Frontal cortex (tissue), 4 donors: Measurements from ENCODE around the gene NOL11. TPM values are rescaled to one million over a fixed set of nuclear protein-coding genes. Genes with fewer than 3 reads are reported as not detected.
"Not testable (repeated sequence)": the region's sequence is repeated elsewhere in the genome, so short reads cannot be mapped to it uniquely, and the experiment has no call there.

ENCODE experiments used
- DNase-seq, 2 donors: peaks; one replicate each; pipeline ENCODE4 v3.0.0; 2012; ENCODE audit warnings: low spot score in 2 of 2
- FAIRE-seq: peaks from 2 replicates; lab custom pipeline; 2012; peaks lifted over from hg19 to GRCh38; lab: Jason Lieb, UNC
- total RNA-seq: library from RNA; depleted of rRNA; stranded (reverse); fragments of >200 nt; gene quantifications from one replicate; pipeline ENCODE4 v1.2.3, GENCODE V29; 2014
- donor health status: control.
- donor health status: control.
- donor health status: control.

Gene NOL11
- total RNA-seq, 1 donor from 2014 or later, result 80.3 TPM

DNA sequence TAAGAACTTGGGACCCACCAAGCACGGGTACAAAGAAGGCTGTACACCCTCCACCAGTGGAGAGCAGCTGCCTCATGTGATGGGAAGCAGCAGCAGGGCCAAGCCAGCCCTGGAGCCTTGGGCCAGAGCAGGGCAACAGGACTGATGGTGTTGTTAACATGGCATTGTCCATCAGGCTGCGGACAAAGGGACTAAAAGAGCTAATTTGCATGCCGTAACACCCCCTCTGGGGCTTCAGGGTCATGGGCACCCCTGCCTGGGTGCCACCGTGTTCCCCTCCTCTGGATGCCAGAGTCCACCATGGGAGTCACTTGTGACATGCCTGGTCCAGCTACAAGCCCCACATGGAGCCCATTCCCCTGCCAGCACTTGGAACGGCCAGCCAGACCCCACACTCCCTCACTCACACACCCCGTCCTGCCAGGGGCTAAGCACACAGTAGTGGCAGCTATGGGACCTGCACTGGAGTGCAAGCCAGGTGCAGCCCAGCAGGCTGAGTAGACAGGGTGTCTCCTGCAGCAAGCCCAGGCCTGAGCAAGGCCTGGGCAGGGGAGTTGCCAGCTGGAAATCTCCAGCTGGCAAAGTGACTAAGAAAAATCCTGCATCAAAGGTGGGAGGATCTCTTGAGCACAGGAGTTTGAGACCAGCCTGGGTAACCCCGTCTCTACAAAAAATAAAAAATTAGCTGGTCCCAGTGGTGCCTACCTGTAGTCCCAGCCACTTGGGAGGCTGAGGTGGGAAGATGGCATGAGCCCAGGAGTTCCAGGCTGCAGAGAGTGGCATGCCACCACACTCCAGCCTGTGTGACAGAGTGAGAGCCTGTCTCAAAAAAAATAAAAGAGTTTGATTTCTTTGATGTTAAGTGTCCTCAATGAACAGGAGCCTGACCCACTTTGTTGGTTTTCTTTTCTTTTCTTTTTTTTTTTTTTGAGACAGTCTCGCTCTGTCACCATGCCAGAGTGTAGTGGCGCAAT, 33.7 kb downstream of the NOL11 start:
- DNase-seq, result no peak
- FAIRE-seq, result no peak

DNA sequence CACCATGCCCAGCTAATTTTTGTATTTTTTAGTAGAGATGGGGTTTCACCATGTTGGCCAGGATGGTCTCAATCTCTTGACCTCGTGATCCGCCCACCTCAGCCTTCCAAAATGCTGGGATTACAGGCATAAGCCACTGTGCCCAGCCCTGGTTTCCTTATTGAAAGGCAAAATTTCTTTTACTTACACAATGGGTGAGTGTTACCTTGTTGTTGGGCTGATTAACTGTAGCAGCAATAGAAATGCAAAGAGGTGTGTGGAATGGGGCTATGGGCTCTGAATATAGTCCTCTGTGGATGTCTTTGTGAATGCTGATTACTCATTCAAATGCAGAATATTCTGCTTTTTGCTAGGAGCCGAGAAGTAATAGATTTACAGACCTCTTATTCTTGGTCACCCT, 34.4 kb downstream of the NOL11 start:
- DNase-seq, FAIRE-seq: not testable (repeated sequence)

DNA sequence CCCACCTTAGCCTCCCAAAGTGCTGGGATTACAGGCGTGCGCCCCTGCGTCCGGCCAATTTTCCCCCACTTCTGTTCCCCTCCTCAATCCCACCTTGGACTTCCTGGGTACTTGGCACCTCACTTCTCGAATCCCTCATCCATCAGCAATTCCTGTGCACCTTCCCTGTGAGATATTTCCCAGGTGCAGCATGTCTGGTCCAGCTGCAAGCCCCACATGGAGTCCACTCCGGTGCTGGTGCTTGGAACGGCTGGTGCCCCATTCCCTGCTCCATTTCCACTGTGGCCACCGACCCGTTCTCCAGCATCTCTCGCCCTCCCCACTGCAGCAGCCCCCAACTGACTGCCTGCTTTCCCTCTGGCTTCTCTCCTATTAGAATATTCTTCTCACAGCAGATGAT, 35.3 kb downstream of the NOL11 start:
- DNase-seq, result no peak
- no peak for FAIRE-seq

DNA sequence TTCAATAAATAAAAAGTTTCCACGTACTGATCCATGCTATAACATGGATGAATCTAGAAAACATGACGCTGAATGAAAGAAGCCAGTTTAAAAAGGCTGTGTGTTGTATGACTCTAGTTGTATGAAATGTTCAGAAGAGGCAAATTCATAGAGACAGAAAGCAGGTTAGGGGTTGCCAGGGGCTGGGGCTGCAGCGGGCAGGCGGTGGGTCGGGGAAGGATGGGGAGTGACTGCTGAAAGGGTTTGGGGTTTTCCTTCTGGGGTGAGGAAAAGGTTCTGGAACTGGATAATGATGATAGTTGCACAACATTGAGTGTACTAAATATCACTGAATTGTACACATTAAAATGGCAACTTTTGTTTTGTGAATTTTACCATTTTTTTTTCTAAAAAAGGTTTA, 36.3 kb downstream of the NOL11 start:
- no peak for DNase-seq
- no peak for FAIRE-seq

DNA sequence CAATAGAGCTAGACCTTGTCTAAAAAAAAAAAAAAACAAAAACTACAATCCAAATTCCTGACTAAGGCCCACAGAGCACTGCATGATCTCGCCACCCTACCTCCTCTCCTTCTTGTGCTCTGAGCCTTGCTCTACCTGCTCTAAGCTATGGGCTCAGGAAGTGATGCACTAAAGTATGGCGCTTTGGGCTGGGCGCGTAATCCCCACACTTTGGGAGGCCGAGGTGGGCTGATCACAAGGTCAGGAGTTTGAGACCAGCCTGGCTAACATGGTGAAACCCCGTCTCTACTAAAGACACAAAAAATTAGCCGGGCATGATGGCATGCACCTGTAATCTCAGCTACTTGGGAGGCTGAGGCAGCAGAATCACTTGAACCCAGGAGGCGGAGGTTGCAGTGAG, 37.0 kb downstream of the NOL11 start:
- FAIRE-seq, result not testable (repeated sequence)

DNA sequence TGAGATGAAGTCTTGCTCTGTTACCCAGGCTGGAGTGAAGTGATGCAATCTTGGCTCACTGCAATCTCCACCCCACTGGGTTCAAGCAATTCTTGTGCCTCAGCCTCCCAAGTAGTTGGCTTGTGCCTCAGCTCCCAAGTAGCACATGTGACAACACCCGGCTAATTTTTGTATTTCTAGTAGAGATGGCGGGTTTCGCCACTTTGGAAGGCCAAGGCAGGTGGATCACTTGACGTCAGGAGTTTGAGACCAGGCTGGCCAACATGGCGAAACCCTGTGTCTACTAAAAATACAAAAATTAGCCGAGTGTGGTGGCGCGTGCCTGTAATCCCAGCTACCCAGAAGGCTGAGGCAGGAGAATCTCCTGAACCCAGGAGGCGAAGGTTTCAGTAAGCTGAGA, 39.0 kb downstream of the NOL11 start:
- FAIRE-seq, DNase-seq: not testable (repeated sequence)

More for the DNA sequence above, 37.0 kb downstream of the NOL11 start:
- DNase-seq, result not testable (repeated sequence)

DNA sequence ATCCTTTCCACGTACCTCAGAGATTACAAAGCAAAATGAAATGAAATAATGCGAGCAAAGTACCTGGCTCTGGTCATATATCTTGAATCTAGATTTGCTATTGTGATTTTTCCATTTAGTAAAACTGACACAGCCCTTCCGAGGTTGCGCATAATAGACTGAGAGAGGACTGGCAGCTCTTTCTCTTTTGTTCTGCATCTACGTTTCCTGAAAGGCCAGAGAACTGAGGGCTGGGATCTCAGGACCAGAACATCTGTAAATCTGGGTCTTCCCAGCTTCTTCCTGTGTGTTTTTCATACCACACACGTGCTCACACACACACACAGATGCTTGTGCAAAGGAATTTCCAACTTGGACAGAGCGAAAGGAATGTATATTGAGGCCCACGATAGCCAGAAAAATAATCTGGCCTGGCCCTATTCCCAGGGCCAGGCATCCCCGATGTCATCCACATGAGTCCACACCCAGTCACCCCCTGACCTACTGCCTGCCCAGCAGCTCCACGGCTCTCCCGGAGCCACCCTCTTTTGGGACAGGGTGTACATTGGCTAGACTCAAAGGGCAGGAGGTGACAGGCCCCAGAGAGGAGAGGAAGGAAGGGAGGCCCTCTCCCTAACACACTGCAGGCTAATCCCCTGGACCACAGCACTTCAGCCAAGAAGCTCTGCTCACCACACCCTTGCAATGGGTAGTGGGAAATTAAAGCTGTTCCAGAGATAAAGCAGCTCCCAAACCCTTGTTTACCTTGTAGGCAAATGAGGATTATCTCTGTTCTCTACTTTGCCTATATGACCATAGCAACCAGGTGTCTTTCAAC, 41.8 kb downstream of the NOL11 start:
- FAIRE-seq, result no peak
- DNase-seq, result no peak

DNA sequence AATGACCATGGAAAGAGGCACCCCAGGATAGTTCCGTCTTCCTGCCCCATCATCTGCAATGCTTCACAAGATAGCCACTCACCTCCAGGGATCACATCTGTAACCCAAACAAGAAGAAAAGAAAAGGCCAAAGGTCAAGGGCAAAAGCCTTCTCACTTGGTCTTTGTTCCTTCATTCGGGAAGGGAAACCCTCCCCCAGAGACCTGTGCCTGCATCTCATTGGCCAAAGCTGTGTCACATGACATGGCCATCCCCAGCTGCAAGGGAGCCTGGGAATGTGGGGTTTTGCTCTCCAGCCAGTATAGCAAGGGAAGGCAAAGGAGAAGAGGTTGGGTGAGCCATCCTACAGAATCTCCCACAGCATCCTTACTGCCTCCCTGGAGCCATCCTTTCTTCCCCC, 47.9 kb downstream of the NOL11 start:
- DNase-seq (no peak), FAIRE-seq (no peak)

DNA sequence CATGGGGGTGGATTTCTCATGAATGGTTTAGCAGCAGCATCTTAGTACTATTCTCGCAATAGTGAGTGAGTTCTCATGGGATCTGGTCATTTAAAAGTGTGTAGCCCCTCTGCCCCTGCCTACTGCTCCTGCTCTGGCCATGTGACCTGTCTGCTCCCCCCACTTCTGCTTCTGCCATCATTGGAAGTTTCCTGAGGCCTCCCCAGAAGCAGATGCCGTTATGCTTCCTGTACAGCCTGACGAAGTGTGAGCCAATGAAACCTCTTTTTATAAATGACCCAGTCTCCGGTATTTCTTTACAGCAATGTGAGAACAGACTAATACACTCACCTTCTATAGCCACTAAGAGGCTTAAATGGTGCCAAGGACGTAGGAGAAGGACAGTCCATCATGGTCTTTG, 51.5 kb downstream of the NOL11 start:
- FAIRE-seq (no peak), DNase-seq (no peak)

DNA sequence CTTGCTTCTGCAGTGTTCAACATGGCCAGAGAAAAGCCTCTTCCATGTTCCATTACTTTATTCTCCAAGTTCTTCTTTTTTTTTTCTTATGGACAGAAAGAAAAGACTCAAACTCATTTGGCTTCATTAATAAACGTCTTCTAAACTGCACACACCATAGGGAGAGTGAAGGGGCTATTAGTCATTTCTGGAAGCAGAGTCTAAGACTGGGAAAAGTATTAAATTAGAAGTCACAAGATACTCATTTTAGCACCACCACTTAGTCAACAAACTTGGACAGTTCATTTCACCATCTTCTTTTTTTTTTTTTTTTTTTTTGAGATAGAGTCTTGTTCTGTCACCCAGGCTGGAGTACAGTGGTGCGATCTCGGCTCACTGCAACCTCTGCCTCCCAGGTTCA, 52.8 kb downstream of the NOL11 start:
- FAIRE-seq (no peak), DNase-seq (no peak)

DNA sequence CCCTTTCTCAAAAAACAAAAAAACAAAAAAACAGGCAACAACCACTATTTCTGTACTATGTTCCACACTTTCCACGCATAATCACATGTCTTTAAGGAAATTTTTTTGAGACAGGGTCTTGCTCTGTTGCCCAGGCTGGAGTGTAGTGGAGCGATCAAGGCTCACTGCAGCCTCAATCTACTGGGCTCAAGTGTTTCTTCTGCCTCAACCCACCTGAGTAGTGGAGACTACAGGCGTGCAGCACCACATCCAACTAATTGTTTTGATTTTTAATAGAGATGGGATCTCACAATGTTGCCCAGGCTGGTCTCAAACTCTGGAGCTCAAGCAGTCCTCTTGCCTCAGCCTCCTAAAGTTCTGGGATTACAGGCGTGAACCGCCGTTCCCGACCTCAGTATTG, 54.9 kb downstream of the NOL11 start:
- FAIRE-seq, result no peak

DNA sequence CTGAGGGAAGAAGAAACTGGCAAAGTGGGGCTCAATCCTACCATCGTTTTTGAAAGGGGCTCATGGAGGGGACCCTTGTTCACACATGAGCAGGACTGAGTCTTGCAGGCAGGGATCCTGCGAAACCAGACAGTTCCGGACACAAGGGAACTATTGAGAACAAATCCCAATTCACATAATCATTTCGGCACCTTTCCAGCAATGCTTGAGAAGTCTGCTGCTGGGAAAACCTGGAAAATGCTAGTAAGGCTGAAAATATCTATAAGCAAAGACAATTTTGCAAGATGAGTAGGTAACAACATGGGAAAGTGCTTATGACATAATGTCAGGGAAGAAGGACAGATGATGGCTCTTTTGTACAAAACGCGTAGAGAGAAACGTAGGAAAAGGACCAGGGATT, 55.5 kb downstream of the NOL11 start:
- DNase-seq, result no peak
- no peak for FAIRE-seq

More for the DNA sequence above, 54.9 kb downstream of the NOL11 start:
- no peak for DNase-seq

DNA sequence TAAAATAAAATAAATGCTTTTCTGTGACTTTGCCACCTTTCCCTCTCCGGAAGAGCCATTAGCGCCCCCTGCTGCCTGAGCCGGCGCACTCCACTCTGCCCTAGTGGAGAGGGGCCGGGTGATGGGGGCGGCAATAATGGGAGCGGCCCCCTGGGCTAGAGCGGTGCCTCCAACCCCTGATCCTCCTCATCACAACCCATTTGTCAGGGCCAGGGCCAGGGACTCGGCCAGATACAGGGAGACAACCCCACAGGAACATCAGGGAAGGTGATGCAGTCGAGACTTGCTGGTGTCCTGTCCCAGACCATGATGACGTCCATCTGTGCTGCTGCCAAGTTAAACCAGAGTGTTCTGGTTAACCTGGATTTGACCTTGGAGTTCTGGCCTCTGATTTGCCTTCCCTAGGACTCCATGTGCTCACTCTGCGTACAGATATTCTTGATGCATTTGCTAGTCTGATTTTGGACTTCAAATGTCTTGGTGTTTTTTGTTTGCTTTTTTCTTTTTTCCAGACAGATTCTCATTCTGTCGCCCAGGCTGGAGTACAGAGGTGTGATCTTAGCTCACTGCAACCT, 61.4 kb downstream of the NOL11 start:
- no peak for FAIRE-seq

DNA sequence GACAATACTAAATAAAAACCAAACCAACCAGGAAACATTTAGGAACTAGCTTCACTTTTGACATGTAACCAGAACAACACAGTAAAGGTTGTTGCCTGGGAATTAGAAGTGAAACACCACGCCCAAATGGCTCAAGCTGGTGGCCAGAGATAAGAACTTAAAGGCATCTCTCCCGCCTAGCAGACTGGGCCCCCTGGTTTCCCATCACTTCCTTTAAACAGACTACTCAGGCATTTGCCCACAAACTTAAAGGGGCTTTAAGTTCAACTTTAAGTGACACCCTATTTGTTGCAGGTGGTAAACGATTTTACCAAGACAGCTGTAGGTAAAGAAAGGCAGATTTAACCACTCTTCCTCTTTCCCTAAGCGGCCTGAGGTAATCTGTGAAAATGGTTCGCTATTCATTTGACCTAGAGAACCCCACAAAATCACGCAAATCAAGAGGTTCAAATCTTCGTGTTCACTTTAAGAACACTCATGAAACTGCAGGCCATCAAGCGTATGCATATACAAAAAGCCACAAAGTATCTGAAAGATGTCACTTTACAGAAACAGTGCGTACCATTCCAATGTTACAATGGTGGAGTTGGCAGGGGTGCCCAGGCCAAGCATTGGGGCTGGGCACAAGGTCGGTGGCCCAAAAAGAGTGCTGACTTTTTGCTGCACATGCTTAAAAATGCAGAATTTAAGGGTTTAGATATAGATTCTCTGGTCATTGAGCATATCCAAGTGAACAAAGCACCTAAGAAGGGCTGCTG, 66.8 kb downstream of the NOL11 start:
- DNase-seq (no peak), FAIRE-seq (no peak)

More for the DNA sequence above, 61.4 kb downstream of the NOL11 start:
- DNase-seq, result no peak

DNA sequence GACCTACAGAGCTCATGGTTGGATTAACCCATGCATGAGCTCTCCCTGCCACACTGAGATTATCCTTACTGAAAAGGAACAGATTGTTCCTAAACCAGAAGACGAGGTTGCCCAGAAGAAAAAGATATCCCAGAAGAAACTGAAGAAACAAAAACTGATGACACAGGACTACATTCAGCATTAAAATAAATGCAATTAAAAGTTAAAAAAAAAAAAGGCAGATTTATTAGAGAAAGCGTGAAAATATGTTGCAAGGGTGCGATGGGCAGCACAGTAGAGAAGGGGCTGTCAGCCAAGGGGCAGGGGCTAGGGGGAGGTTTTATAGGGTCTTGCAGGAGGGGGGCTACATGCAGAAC, 67.4 kb downstream of the NOL11 start:
- FAIRE-seq (no peak), DNase-seq (no peak)

DNA sequence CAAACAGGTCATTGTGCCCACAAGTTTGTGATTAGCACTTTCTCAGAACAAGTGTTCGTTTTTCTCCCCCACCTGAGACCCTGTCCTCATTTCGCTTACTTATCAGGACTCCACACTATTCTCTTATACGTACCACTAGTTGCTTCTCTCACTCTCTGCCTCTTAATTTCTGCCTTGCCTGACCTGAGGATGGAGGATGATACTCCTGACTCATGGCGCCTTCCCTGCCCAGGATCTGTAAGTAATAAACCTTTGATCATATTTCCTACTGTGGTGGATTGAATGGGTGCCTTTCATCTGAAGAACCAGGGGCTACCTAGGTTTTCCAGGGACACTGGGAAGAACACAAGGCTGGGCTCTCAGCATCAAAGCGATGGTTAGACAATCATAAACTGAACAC, 67.8 kb downstream of the NOL11 start:
- DNase-seq (no peak), FAIRE-seq (no peak)
